K562 (cell line): Measurements from ENCODE around the gene LZTR1. TPM values are rescaled to one million over a fixed set of nuclear protein-coding genes. Genes with fewer than 3 reads are reported as not detected.

Experiments
- ATAC-seq: fragments of 200-7000 bp; cut with Tn5 transposase; 3 replicates; pipeline ENCODE4 v1.9.1; 2020; ENCODE audit warnings: moderate library complexity
- BruUV-seq: library from RNA; stranded (reverse); fragments of 400-500 nt; replicated peaks from 2 replicates; lab custom pipeline; 2021; lab: Mats Ljungman, UMichigan
- CTCF ChIA-PET: fragments of 300-600 bp; formaldehyde crosslinking; extraction: SDS; loops from one replicate; lab custom pipeline; 2021; ENCODE audit warnings: low intra/inter-chr PET ratio; lab: Yijun Ruan, JAX
- POLR2A ChIA-PET: fragments of 300-600, 350-650 bp; sonication (Branson Sonifier 250); formaldehyde crosslinking; extraction: SDS; loops from one replicate; lab custom pipeline; 2021; ENCODE audit warnings: antibody characterized with exemption, inconsistent platforms; lab: Yijun Ruan, JAX
- DNase-seq, 4 experiments: peaks; one replicate each; pipeline versions ENCODE4 v3.0.0 to v3.0.0-alpha.2; 2011 to 2018; ENCODE audit warnings: low spot score in 3 of 4, mixed read lengths in 3 of 4; ENCODE audit errors: extremely low read depth in 1 of 4
- FAIRE-seq: peaks from 2 replicates; lab custom pipeline; 2011; peaks lifted over from hg19 to GRCh38; lab: Jason Lieb, UNC
- H2AFZ ChIP-seq: 2 replicates; pipeline ENCODE4 v1.6.0; 2011; ENCODE audit warnings: low read depth, low read length, control low read depth, inconsistent platforms
- H3K27ac ChIP-seq: fragments of 200-600 bp; 3 replicates; pipeline ENCODE4 v1.8.0; 2011; ENCODE audit warnings: low read depth, mild to moderate bottlenecking, control low read depth, inconsistent platforms, low read length, moderate library complexity, mixed read lengths; ENCODE audit errors: extremely low read depth
- H3K27me3 ChIP-seq, 2 experiments: fragments of 300-600 bp in 1 of 2; 2 replicates in 1 of 2; 3 replicates in 1 of 2; pipeline versions ENCODE4 v1.6.0 to v1.8.0; 2011; ENCODE audit warnings: inconsistent platforms in 2 of 2, low read length in 2 of 2, mild to moderate bottlenecking in 1 of 2, mixed read lengths in 1 of 2, moderate library complexity in 1 of 2; ENCODE audit not compliant: control insufficient read depth in 2 of 2, insufficient read depth in 2 of 2
- H3K36me3 ChIP-seq: fragments of 300-600 bp; 3 replicates; pipeline ENCODE4 v1.8.0; 2011; ENCODE audit warnings: mild to moderate bottlenecking, low read length, inconsistent platforms; ENCODE audit not compliant: control insufficient read depth, insufficient read depth
- H3K4me1 ChIP-seq, 2 experiments: fragments of 200-600 bp in 1 of 2; replicated peaks in 1 of 2; 2 replicates in 1 of 2; 3 replicates in 1 of 2; pipeline versions ENCODE4 v1.5.1 to v1.8.0; 2011; ENCODE audit warnings: inconsistent platforms in 2 of 2, low read length in 2 of 2, mild to moderate bottlenecking in 1 of 2, mixed read lengths in 1 of 2, moderate library complexity in 1 of 2; ENCODE audit not compliant: control insufficient read depth in 2 of 2, insufficient read depth in 2 of 2
- H3K4me2 ChIP-seq: 2 replicates; pipeline ENCODE4 v1.6.1; 2011; ENCODE audit warnings: low read length, control low read depth, inconsistent platforms, mixed read lengths; ENCODE audit not compliant: insufficient read depth
- H3K4me3 ChIP-seq: fragments of 200-600 bp; sonication (generic), shearing (Covaris generic); 2 replicates; pipeline ENCODE4 v1.5.1; 2016; ENCODE audit warnings: control low read depth, inconsistent platforms
- H3K79me2 ChIP-seq: fragments of 200-600 bp; 3 replicates; pipeline ENCODE4 v1.8.0; 2011; ENCODE audit warnings: low read length, inconsistent platforms; ENCODE audit not compliant: control insufficient read depth, insufficient read depth
- H3K9ac ChIP-seq, 2 experiments: 2 replicates each; pipeline versions ENCODE4 v1.6.0 to v1.6.1; 2011; ENCODE audit warnings: low read depth in 2 of 2, low read length in 2 of 2, control low read depth in 1 of 2, inconsistent platforms in 1 of 2, mild to moderate bottlenecking in 1 of 2, mixed read lengths in 1 of 2; ENCODE audit not compliant: insufficient read depth in 1 of 2
- H3K9me1 ChIP-seq: one replicate; pipeline ENCODE4 v1.6.0; 2011; ENCODE audit warnings: inconsistent platforms, mild to moderate bottlenecking, low read length, moderate library complexity; ENCODE audit not compliant: control insufficient read depth, insufficient read depth
- H3K9me3 ChIP-seq: replicated peaks from 2 replicates; pipeline ENCODE4 v1.5.1; 2011; ENCODE audit warnings: low read depth, low read length, inconsistent platforms; ENCODE audit not compliant: control insufficient read depth, insufficient read depth
- H4K20me1 ChIP-seq: replicated peaks from 2 replicates; pipeline ENCODE4 v1.6.1; 2011; ENCODE audit warnings: low read length, inconsistent platforms, mixed read lengths; ENCODE audit not compliant: control insufficient read depth, insufficient read depth
- BRCA1 ChIP-seq, 2 experiments: fragments of 450-650 bp in 1 of 2; sonication (generic) in 1 of 2; formaldehyde crosslinking in 1 of 2; IDR thresholded peaks; 2 replicates each; pipeline versions ENCODE4 v1.5.0 to v1.6.1; 2017 to 2020; ENCODE audit warnings: mild to moderate bottlenecking in 1 of 2, missing genetic modification reagents in 1 of 2
- CTBP1 ChIP-seq: fragments of 450-650 bp; IDR thresholded peaks from 2 replicates; pipeline ENCODE4 v1.6.1; 2016; ENCODE audit warnings: borderline replicate concordance
- DLX4 ChIP-seq: fragments of 250-450 bp; sonication (Bioruptor Pico); IDR thresholded peaks from 2 replicates; pipeline ENCODE4 v1.6.1; 2021; ENCODE audit warnings: mild to moderate bottlenecking
- HDAC6 ChIP-seq: IDR thresholded peaks from 2 replicates; pipeline ENCODE4 v1.6.1; 2012; ENCODE audit warnings: low read depth, mild to moderate bottlenecking, control low read depth, inconsistent platforms, low read length, moderate library complexity
- LEF1 ChIP-seq: fragments of 450-650 bp; IDR thresholded peaks from 2 replicates; pipeline ENCODE4 v1.6.1; 2016; ENCODE audit warnings: mild to moderate bottlenecking
- NBN ChIP-seq: fragments of 450-650 bp; IDR thresholded peaks from 2 replicates; pipeline ENCODE4 v1.6.1; 2016; ENCODE audit warnings: low read depth, mild to moderate bottlenecking
- POLR2AphosphoS2 ChIP-seq: IDR thresholded peaks from 2 replicates; pipeline ENCODE4 v1.6.1; 2012; ENCODE audit warnings: low read length, improper control_type of control experiment
- POU5F1 ChIP-seq: fragments of 150-350 bp; IDR thresholded peaks from 2 replicates; pipeline ENCODE4 v1.6.1; 2014; ENCODE audit warnings: borderline replicate concordance, low read length, low read depth, mild to moderate bottlenecking; ENCODE audit not compliant: partially characterized antibody
- SIN3A ChIP-seq, 2 experiments: fragments of 150-350 bp in 1 of 2; IDR thresholded peaks; 2 replicates each; pipeline ENCODE4 v1.6.1; 2011 to 2016; ENCODE audit warnings: borderline replicate concordance in 2 of 2, low read depth in 2 of 2, low read length in 2 of 2, mild to moderate bottlenecking in 2 of 2, moderate library complexity in 2 of 2; ENCODE audit not compliant: control insufficient read depth in 1 of 2
- SLC30A9 ChIP-seq: fragments of 250-450 bp; sonication (Bioruptor Pico); IDR thresholded peaks from 2 replicates; pipeline ENCODE4 v1.8.0; 2022; ENCODE audit warnings: mild to moderate bottlenecking, moderate library complexity
- ZNF354B ChIP-seq: fragments of 250-450 bp; sonication (Bioruptor Pico); IDR thresholded peaks from 2 replicates; pipeline ENCODE4 v1.4.0; 2020
- ZNF655 ChIP-seq: fragments of 250-450 bp; sonication (Bioruptor Pico); IDR thresholded peaks from 2 replicates; pipeline ENCODE4 v1.5.0; 2021
- ZNF740 ChIP-seq, 3 experiments: fragments of 200-800 bp in 1 of 3; sonication (Bioruptor generic) in 1 of 3; sonication (generic) in 1 of 3; formaldehyde crosslinking in 1 of 3; IDR thresholded peaks; 2 replicates each; pipeline versions ENCODE4 v1.6.1 to v1.8.0; 2016 to 2022; ENCODE audit warnings: mild to moderate bottlenecking in 2 of 3, missing compliant biosample characterization in 2 of 3, missing genetic modification characterization in 2 of 3, missing genetic modification reagents in 1 of 3
- ZSCAN29 ChIP-seq: fragments of 450-650 bp; IDR thresholded peaks from 2 replicates; pipeline ENCODE4 v1.6.1; 2017
- WGBS: fragments of 100-300 bp; shearing (Covaris generic); methylation state at CpG from one replicate; pipeline ENCODE4 v1.1.6; 2016; ENCODE audit warnings: low coverage, mixed read lengths; ENCODE audit not compliant: insufficient coverage; ENCODE audit errors: missing lambda C conversion rate; 5-methylcytosine and 5-hydroxymethylcytosine counted together
- in situ Hi-C: fragments of 300-500 bp; cut with MboI; formaldehyde crosslinking; loops from 4 replicates; pipeline ENCODE4 v1.15.0; 2018; ENCODE audit warnings: inconsistent platforms, mixed read lengths
- intact Hi-C: fragments of 100-400 bp; cut with micrococcal nuclease; formaldehyde crosslinking; loops from 2 replicates; pipeline ENCODE4 v1.14.2; 2022
- polyA plus RNA-seq, 8 experiments: library from polyadenylated mRNA; depleted of rRNA in 4 of 8; stranded (reverse) in 5 of 8; unstranded in 3 of 8; fragments of >200 nt; fragmentation: Nextera tagmentation in 2 of 8; fragmentation: Illumina TruSeq in 1 of 8; extraction: Ambion mirVana in 2 of 8; extraction: Trizol in 1 of 8; gene quantifications; 2 replicates each; pipeline versions ENCODE4 v1.2.1 to v1.2.3, GENCODE V29; 2011 to 2014; ENCODE audit warnings: inconsistent platforms in 1 of 8, missing spikeins in 1 of 8
- total RNA-seq, 7 experiments: library from RNA; depleted of rRNA in 6 of 7; stranded (reverse); fragments of >200 nt in 6 of 7; fragmentation: Illumina TruSeq in 2 of 7; extraction: Trizol in 2 of 7; gene quantifications; 2 replicates each; pipeline versions ENCODE4 v1.2.1 to v1.2.3, GENCODE V29; 2011 to 2021; ENCODE audit warnings: low replicate concordance in 1 of 7

The LZTR1 gene
- total and polyA plus RNA-seq, 9 of the 15 experiments (the other 6 are each of a cell fraction or from before 2014, with no cell fraction given) = 2.2 to 135 (median 63.0) TPM

GRCh38 chr22:20989323-20990138, 7.4 kb downstream of the LZTR1 start (continued):
- no peak for TF ChIP-seq DLX4 (CRISPR knock-in tag)
- TF ChIP-seq CTBP1 = no peak
- 0 out of 4 replicates have a peak, but pooled peaks of 1 of the 2 experiments have one; percentile 28 for TF ChIP-seq SIN3A (IDR thresholded peaks at IDR 0.05; ENCODE audit: borderline replicate concordance in 2 of 2, control insufficient read depth in 1 of 2, low read depth in 2 of 2, low read length in 2 of 2)
- no peak for TF ChIP-seq LEF1

- 77% methylated on average over 21 of the region's 21 CpGs for WGBS
- peaks cover 92% of the 10 kb centered on the region for H3K36me3 ChIP-seq
- no peak overlapping the region for H3K27ac ChIP-seq
- H3K27me3 ChIP-seq = no peaks in the 10 kb centered on the region
- peaks cover 0 to 60% of the 10 kb centered on the region in 2 experiments; a peak in 2 of 5 replicates for H3K4me1 ChIP-seq
- H3K9me1 ChIP-seq = peaks cover 13% of the 10 kb centered on the region
- intact Hi-C loops (no loop called here), in situ Hi-C loops (no loop called here)
- H4K20me1 ChIP-seq = peaks cover 14% of the 10 kb centered on the region; the same call in 1 of the 2 replicates
- H2AFZ ChIP-seq = no peak overlapping the region
- no TSS peak for BruUV-seq
- no peaks in the 10 kb centered on the region for H3K9me3 ChIP-seq
- no peaks in the 10 kb centered on the region for H3K79me2 ChIP-seq
- ChIA-PET POLR2A (interaction anchor here (0.6 to 17.9 kb wide), 12 partner anchors 9 to 386 kb away, joined by 3 to 451 read pairs (median 4); partner anchors contain the start of genes AIFM3, LZTR1, P2RX6 and THAP7), CTCF (no interaction called here)
- FAIRE-seq (no peak), DNase-seq (no peak), ATAC-seq (no peak)
- H3K9ac ChIP-seq = peak overlapping the region in 1 of 2 experiments; percentile 57; a peak in 2 of 4 replicates
- no peak overlapping the region for H3K4me3 ChIP-seq
- H3K4me2 ChIP-seq = no peak overlapping the region
- TF ChIP-seq POLR2AphosphoS2 (peak; percentile 83; the same call in 1 of the 2 replicates), HDAC6 (0 out of 2 replicates have a peak, but pooled peaks have one; percentile 55), POU5F1 (no peak), BRCA1 (IDR thresholded peaks at IDR 0.05) (no peak), BRCA1 (CRISPR knock-in tag; IDR thresholded peaks at IDR 0.05) (no peak), ZNF655 (no peak), ZNF740 (CRISPR knock-in tag; IDR thresholded peaks at IDR 0.05) (no peak), ZNF740 (tag; IDR thresholded peaks at IDR 0.05) (no peak), ZNF354B (no peak), ZSCAN29 (no peak), SLC30A9 (CRISPR knock-in tag) (no peak), NBN (no peak)
These were observed 8.4 kb downstream of the LZTR1 start for GRCh38 chr22:20990184-20991180.
